KMS-11 (cell line): ENCODE results near the gene PRR23C.
A peak's percentile ranks its signal among the peaks of the same experiment; 100 is the strongest.

Experiments
- H2AFZ ChIP-seq: fragments of 200-600 bp; sonication (generic); 2 replicates; pipeline ENCODE4 v1.6.1; 2016; ENCODE audit warnings: antibody characterized with exemption, mixed run types, low read depth
- H3K27ac ChIP-seq: fragments of 200-600 bp; sonication (generic); 2 replicates; pipeline ENCODE4 v1.6.1; 2016; ENCODE audit warnings: mild to moderate bottlenecking, mixed run types
- H3K27me3 ChIP-seq: fragments of 200-600 bp; sonication (generic); 2 replicates; pipeline ENCODE4 v1.6.1; 2017; ENCODE audit warnings: mild to moderate bottlenecking, low read depth, mixed run types, moderate library complexity; ENCODE audit not compliant: insufficient read depth
- H3K36me3 ChIP-seq: fragments of 200-600 bp; sonication (generic); 2 replicates; pipeline ENCODE4 v1.6.1; 2017; ENCODE audit warnings: mild to moderate bottlenecking, mixed run types; ENCODE audit not compliant: insufficient read depth
- H3K4me1 ChIP-seq: fragments of 200-600 bp; sonication (generic); 2 replicates; pipeline ENCODE4 v1.6.1; 2016; ENCODE audit warnings: mild to moderate bottlenecking, low read depth, mixed run types; ENCODE audit not compliant: poor library complexity, severe bottlenecking
- H3K4me2 ChIP-seq: fragments of 200-600 bp; sonication (generic); 2 replicates; pipeline ENCODE4 v1.7.0; 2016; ENCODE audit warnings: mild to moderate bottlenecking, mixed run types
- H3K4me3 ChIP-seq: fragments of 200-600 bp; sonication (generic); IDR thresholded peaks from 2 replicates; pipeline ENCODE4 v1.6.1; 2017; ENCODE audit warnings: low read depth, low read length, mixed read lengths; ENCODE audit not compliant: insufficient read depth
- H3K79me2 ChIP-seq: fragments of 200-600 bp; sonication (generic); 2 replicates; pipeline ENCODE4 v1.6.1; 2016; ENCODE audit warnings: low read depth, mixed run types; ENCODE audit not compliant: insufficient read depth
- H3K9ac ChIP-seq: fragments of 200-600 bp; sonication (generic); 2 replicates; pipeline ENCODE4 v1.6.1; 2016; ENCODE audit warnings: mild to moderate bottlenecking, mixed run types
- H4K20me1 ChIP-seq: fragments of 200-600 bp; sonication (generic); 2 replicates; pipeline ENCODE4 v1.6.1; 2016; ENCODE audit warnings: mild to moderate bottlenecking, mixed run types; ENCODE audit not compliant: insufficient read depth
- TF ChIP-seq, protein P1 (sequence below): fragments of 200-600 bp; sonication (generic); conservative IDR thresholded peaks from 2 replicates; pipeline ENCODE4 v1.6.1; 2017; ENCODE audit warnings: low read depth, mild to moderate bottlenecking, antibody characterized with exemption, low read length, moderate library complexity, mixed read lengths

Gene PRR23C

DNA sequence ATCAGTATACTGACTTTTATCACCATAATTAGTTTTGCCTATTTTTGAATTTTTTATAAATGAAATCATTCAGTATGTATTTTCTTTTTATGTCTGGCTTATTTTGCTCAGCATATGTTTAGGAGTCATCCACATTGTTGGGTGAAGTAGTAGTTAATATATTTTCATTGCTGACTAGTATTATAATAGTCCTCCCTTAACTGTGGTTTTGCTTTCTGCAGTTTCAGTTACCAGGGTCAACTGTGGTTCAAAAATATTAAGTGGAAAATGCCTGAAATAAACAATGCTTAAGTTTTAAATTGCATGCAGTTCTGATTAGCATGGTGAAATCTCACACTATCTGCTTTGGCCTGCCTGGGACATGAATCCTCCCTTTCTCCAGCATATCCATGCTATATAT lies 39.5 kb upstream of the PRR23C start:
- Histone ChIP-seq H3K4me1 (peaks cover 65% of the 10 kb centered on the region), H2AFZ (peak overlapping the region; percentile 6; the same call in 1 of the 2 replicates), H3K9ac (no peak overlapping the region), H4K20me1 (no peaks in the 10 kb centered on the region), H3K4me2 (peak overlapping the region; percentile 61), H3K27ac (peak overlapping the region; percentile 31), H3K36me3 (no peaks in the 10 kb centered on the region), H3K79me2 (no peaks in the 10 kb centered on the region), H3K27me3 (no peaks in the 10 kb centered on the region), H3K4me3 (no peak overlapping the region)
- TF ChIP-seq, protein P1, sequence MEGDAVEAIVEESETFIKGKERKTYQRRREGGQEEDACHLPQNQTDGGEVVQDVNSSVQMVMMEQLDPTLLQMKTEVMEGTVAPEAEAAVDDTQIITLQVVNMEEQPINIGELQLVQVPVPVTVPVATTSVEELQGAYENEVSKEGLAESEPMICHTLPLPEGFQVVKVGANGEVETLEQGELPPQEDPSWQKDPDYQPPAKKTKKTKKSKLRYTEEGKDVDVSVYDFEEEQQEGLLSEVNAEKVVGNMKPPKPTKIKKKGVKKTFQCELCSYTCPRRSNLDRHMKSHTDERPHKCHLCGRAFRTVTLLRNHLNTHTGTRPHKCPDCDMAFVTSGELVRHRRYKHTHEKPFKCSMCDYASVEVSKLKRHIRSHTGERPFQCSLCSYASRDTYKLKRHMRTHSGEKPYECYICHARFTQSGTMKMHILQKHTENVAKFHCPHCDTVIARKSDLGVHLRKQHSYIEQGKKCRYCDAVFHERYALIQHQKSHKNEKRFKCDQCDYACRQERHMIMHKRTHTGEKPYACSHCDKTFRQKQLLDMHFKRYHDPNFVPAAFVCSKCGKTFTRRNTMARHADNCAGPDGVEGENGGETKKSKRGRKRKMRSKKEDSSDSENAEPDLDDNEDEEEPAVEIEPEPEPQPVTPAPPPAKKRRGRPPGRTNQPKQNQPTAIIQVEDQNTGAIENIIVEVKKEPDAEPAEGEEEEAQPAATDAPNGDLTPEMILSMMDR, result no peak

DNA sequence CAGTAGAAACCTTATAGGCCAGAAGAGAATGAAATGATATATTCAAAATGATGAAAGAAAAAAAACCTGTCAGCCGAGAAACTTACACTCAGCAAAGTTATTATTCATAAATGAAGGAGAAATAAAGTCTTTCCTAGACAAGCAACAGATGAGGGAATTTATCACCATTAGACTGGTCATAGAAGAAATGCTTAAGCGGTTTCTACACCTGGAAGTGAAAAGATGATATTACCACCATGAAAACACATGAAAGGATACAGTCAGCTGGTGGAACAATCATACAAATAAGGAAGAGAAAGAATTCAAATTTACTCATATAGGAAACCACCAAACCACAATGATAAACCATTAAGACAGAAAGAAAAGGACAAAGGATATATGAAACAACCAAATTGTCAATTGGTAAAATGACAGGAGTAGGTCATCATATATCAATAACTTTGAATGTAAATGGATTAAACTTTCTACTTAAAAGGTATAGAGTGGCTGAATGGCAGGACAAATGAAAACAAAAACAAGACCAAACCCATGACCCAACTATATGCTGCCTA lies 29.9 kb upstream of the PRR23C start:
- no peaks in the 10 kb centered on the region for H4K20me1 ChIP-seq
- no peaks in the 10 kb centered on the region for H3K79me2 ChIP-seq
- H3K9ac ChIP-seq, result no peak overlapping the region
- TF ChIP-seq, protein P1, result no peak
- H3K4me1 ChIP-seq, result peaks cover under 1% of the 10 kb centered on the region
- H2AFZ ChIP-seq, result no peak overlapping the region
- H3K4me2 ChIP-seq, result no peak overlapping the region
- no peaks in the 10 kb centered on the region for H3K27me3 ChIP-seq
- no peak overlapping the region for H3K4me3 ChIP-seq
- H3K27ac ChIP-seq, result no peak overlapping the region
- H3K36me3 ChIP-seq, result no peaks in the 10 kb centered on the region

DNA sequence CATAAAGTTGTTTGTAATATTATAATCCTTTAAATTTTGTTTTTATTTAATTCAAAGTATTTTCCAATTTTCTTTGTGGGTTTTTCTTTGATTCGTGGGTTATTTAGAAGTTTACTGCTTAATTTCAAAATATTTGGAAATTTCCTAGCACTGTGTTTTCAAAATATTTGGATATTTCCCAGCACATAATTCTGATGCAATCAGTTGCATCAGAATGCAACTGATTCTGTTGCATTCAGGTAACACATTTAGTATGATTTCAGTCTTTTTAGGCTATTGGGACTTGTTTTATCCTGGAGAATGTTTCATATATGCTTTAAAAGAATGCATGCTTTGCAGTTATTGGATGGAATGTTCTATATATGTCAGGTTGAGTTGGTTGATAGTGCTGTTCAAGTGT lies 18.2 kb upstream of the PRR23C start:
- Histone ChIP-seq H2AFZ (no peak overlapping the region), H3K4me2 (no peak overlapping the region), H3K4me3 (no peak overlapping the region), H3K79me2 (no peaks in the 10 kb centered on the region), H3K9ac (no peak overlapping the region), H3K4me1 (peaks cover 12% of the 10 kb centered on the region), H4K20me1 (no peaks in the 10 kb centered on the region), H3K27me3 (no peaks in the 10 kb centered on the region), H3K36me3 (no peaks in the 10 kb centered on the region), H3K27ac (no peak overlapping the region)
- TF ChIP-seq, protein P1, result no peak

DNA sequence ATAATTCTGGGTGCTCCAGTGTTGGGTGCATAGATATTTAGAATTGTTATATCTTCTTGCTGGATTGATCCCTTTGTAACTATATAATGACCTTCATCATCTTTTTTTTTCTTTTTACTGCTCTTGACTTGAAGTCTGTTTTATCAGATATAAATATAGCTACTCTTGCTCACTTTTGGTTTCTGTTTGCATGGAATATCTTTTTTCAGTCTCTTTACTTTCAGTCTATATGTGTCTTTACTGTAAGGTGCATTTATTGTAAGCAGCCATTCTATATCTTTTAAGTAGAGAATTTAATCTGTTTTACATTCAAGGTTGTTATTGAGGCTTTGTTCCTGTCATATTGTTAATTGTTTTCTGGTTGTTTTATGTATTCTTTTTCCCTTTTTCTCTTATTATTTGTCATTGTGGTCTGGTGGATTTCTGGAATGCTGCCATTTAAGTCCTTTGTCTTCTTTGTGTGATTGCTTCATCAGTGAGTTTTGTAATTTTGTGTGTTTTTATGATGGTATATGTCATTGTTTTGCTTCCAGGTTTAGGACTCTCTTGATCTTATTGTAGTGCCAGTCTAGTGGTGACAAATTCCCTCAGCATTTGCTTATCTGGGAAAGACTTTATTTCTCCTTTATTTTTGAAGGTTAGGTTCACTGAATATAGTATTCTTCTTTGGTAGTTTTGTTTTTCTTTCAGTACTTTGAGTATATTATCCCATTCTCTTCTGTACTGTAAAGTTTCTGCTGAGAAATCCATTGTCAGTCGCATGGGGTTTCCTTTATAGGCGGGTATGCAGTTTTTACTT lies 8.3 kb upstream of the PRR23C start:
- H3K4me3 ChIP-seq, result no peak overlapping the region
- H3K4me2 ChIP-seq, result peak overlapping the region; percentile 29; the same call in 1 of the 2 replicates
- peaks cover 12% of the 10 kb centered on the region for H3K4me1 ChIP-seq
- H3K36me3 ChIP-seq, result no peaks in the 10 kb centered on the region
- TF ChIP-seq, protein P1, result no peak
- H3K9ac ChIP-seq, result no peak overlapping the region
- no peaks in the 10 kb centered on the region for H3K27me3 ChIP-seq
- no peaks in the 10 kb centered on the region for H3K79me2 ChIP-seq
- peak overlapping the region; percentile 21; the same call in 1 of the 2 replicates for H3K27ac ChIP-seq
- H2AFZ ChIP-seq, result peak overlapping the region; percentile 5; the same call in 1 of the 2 replicates
- no peaks in the 10 kb centered on the region; the same call in 1 of the 2 replicates for H4K20me1 ChIP-seq
